GM18502 (cell line): ENCODE results near the gene PIAS1.
"Not testable (repeated sequence)": the region's sequence is repeated elsewhere in the genome, so short reads cannot be mapped to it uniquely, and the experiment has no call there.

Experiments used
- ATAC-seq: cut with Tn5 transposase; IDR thresholded peaks from one replicate; pipeline ENCODE4 v1.9.1; 2021; ENCODE audit warnings: mild to moderate bottlenecking; ENCODE audit not compliant: unreplicated experiment, poor library complexity

Gene PIAS1

DNA sequence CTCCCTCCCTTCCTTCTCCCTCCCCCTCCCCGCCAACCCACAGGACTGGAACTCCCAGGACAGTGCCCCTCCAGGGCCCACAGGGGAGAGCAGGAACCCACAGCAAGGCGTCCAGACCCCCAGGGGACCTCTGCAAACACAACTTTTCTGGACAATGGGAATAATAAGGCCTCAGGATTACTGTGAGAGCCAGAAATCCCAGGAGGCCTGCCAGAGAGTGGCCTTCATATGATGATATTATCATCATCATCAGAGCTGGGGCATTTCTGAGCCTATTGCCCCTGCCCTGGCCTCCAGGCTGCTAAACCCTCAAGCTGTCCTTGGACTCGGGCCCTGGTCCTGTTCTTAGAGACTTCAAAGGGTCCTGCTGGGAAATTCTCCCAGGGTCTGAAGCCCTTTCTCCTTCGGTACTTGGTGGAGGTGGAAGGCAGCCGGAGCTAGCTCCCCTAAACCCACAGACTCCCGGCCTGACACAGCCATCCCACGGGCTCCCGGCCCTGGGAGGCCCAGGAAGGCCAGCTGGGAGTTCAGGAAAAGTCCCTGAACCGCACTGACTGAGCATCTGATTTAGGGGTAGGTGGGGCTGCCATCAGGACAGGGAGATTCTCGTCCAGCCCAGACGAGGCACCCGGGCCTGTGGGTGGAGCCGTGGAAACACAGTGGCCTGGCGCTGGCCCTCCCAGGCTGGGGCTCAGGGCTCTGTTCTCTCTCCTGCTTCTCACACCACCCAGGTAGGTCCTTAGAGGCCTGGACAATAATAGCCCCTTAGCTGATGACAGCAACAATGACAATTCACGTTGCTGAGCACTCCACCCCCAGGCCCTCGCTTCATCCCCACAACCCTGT is 146.1 kb downstream of the PIAS1 start:
- ATAC-seq = no peak

DNA sequence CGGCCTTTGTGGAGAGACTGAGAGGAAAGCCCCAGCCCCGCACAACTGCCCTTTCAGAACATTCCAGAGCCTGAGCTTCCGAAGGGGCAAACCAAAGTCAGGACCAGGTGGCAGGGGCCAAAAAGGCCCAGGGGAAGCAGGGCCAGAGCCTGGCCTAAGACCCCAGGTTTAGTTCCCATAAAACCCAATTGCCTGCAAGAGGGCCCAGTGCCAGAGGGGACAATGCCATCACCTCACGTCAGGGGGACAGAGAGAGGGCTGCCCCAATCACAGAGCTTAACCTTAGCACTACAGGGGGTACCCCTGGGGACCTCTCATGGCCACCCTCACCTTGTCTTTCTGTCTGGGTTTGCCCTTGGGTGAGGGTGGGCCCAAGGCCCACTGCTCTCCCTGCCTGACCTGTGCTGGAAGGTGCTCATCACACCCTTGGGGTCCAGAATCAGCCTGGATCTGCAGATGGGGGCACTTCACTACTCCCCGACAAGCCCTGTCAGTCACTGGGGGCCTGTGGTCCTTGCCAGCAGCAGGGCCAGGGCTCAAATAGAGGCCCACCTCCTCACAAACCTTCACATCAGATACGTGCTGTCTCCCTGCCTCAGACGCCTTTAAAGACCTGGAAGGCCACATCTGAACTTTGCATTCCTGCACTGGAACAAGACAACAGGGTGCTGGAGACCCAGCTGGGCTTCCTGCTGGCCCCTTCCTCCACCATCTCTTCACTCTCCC is 147.2 kb downstream of the PIAS1 start:
- ATAC-seq = no peak

DNA sequence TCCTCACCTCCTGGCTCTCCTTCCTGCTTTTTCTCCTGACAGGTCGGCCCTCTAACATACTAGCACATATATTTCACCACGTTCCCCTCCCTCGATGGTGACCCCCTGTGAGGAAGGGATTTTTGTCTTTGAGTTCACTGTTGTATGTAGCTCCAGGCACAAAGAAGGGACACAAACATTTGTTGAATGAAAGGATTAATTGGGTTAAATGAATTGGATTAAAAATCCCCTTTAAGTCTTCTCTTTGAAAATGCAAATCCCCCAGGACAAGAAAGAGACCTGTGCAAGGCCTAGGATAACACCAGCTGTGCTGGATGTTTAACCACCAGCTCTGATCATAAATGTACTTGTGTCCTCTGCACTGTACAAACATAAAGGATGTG is 147.8 kb downstream of the PIAS1 start:
- ATAC-seq = no peak

DNA sequence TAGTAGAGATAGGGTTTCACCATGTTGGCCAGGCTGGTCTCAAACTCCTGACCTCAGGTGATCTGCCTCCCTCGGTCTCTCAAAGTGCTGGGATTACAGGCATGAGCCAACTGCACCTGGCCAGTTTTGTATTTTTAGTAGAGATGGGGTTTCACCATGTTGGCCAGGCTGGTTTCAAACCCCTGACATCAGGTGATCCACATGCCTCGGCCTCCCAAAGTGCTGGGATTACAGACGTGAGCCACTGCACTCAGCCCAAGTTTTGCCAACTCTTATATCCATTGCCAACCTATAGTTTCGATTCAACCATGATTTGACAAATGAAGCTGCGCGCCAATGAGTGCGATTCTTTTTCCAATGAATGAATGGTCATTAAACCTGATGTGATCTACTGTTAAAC is 148.9 kb downstream of the PIAS1 start:
- not testable (repeated sequence) for ATAC-seq

DNA sequence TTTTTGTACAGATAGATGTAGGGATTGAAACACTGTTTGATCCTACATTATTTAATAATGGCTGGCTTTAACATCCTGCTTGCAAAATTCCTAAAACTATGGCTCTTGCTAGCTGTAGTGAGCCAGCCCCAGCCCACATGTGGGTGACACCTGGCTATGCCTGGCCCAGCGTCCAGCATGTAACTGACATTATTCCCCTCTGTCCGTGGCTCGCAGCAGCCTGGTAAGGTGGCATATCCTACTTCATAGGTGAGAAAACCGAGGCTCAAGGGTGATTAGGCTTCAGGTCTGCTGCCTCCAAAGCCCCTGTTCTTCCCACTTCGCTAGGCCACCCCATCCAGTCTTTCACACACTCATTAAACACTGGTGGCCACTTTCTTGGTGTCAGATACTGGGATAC is 149.4 kb downstream of the PIAS1 start:
- ATAC-seq = no peak

DNA sequence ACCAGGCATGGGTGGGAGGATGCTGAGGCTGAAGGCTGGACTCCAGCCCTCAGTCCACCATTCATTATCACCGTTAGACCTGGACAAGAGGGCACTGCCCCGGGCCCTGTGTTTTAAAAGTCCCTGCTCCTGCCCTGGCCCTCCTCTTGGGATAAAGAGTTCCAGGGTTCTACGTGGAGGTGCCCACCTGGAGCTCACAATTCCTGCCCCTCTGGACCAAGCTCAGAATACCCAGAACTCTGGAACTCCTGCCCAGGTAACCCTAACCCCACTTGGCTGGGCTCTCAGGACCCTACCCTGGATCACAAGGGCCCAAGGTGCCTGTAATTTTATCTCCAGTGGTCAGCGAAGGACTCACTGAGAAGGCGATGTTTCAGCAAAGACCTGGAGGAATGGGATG is 149.8 kb downstream of the PIAS1 start:
- no peak for ATAC-seq

DNA sequence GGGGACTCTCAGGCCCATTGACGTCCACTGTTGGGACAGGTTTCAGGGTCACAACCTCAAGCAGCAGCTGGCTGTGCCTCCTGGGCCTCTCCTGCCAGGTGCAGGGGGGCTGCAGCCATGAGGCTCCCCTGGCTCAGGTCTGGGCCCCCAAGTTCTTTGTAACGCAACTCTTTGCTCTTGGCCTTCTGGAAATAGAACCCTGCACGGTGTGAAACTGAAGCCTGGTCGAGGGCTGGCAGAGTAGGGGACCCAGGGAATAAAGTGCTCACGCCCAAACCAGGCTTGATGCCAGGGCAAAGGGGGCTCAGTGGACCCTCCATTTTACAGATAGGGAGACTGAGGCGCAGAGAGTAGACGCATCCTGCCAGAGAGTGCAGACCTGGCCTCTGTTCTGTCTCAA is 150.2 kb downstream of the PIAS1 start:
- no peak for ATAC-seq

DNA sequence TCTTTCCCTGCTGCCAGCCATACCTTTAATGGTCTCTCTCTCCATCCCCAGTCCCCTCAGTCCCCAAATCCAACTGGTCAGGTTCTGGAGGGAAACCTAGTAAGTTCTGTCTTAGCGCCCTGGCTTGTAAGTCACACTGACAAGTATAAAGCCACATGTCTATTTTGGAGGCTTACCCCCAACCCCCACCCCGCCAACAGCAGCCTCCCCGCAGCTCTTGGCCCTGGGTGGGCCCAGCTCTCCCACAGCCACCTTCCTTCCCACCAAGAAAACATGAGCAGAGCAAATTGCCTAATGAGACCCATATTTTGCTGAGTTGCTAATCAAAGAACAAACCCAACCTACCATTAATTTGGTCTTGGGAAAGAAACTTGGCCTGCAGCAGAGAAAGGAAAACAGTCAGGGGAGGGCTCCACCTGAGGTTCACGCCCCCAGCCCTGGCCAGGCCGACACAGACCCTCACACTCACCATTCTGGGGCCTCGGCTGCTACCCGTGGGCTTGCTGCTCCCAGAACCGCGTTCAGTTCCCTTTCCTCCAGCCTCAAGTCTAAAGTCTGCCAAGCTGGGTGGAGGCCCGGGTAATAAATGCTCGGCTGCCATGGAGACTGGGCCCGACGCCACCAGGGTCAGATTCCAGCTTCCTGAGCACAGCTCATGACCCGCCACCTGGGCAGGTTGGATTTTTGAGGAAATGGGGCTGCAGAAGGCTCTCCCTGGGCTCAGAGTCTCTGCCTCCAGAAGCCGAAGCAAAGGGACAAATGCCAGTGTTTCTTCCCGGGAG is 150.9 kb downstream of the PIAS1 start, which contains the start of gene CALML4:
TSS of gene CALML4 (minus strand) at position 557 of the 782 bp plus-strand sequence. CDS start at position 472, 85 bp downstream.
- ATAC-seq = no peak

DNA sequence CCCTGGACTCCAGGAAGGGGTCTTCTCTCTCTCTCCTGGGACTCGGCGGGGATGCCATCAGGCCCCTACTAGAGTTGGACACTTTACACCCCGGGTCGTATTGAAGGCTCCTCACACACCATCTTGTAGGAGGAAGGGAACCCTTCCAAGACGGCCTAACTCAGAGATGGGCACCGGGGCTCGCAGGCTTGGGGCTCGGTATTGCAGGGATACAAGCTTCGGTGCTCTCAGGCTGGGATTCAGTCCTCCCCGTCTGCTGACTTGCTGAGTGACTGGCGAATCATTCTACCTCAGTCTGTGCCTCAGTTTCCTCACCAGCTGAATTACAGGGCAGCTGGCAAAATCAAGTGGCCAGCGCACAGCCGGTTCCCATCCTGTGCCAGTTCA is 151.4 kb downstream of the PIAS1 start:
- no peak for ATAC-seq

DNA sequence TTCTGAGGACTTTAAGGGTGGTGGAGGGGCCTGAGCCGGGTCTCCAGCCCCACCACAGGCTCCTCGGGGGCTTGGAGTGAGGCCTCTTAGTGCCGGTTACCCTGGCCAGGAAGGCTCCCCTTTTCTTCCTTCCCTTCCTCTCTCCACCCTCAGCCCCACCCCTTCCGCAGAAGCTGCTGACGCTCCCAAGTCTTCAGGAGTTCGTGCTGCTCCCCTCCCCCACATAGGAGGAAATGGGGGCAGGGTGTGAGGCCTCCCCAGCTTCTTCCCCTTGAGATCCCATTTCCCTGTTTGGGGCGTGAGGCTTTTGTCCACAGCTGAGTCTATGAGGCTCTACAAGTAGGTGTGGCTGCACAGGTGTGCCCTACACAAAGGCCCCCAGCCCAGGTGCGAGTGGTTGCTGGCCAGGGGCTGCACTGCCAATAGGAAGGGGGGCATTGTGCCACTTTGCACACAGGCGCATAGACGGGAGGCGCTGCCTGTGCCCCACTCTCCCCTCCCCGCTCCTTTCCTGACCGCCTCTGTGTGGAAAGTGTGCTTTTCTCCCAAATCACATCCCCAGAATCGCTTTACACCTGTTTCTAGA is 151.9 kb downstream of the PIAS1 start:
- no peak for ATAC-seq

DNA sequence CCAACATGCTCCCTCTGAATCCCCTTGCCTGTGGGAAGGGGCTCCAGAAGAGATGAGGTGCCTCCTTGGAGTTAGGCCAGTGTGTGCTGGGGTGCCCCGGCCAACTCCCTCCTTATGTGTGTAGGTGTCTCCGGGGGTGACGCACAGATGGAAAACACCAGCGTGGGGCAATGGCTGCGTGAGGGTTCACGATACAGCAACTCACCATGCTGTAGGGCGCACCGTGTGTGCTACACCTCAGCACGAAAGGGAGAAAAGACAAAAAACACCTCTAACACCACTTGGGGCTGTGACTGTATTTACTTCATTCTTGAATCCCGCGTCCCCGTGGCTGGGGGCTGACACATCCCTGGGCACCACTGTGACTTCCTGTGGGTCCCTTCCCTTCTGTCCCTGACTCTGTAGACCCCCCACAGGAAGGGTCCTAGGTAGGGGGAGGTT is 152.6 kb downstream of the PIAS1 start:
- no peak for ATAC-seq

DNA sequence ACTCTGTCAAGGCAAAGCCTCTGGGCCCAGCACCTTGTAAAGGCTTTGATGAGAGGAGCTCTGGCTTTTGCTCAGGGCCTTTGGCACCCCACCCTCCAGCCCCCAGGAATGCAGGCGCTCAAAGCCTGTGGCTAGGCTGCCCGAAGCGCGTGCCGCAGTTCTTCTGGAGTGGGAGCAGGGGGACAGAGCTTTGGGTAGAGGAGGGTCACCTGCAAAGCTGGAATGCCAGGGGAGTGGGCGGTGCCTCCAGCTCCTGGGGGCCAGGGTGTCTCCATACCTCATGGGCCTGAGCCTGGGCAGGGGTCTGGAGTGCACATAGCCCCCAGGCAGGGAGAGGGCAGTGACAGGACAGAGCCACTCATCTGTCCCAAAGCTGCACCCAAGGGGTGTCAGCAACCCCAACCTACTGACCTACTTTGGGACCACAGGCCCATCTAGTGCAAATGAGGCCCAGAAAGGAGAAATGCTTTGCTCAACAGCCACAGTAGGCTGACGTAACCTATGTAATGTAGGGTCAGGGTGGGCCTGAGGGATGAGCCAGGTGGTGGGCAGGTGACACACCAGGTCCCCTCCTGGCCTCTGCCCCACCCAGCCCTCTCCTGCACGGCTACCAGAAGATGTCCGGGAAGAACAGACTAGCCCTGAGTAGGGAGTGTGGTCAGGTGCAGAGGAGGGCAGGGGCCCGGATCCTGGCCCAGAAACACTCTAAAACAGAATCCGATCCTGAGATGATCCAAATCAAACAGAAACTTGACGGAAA is 153.2 kb downstream of the PIAS1 start:
- no peak for ATAC-seq

DNA sequence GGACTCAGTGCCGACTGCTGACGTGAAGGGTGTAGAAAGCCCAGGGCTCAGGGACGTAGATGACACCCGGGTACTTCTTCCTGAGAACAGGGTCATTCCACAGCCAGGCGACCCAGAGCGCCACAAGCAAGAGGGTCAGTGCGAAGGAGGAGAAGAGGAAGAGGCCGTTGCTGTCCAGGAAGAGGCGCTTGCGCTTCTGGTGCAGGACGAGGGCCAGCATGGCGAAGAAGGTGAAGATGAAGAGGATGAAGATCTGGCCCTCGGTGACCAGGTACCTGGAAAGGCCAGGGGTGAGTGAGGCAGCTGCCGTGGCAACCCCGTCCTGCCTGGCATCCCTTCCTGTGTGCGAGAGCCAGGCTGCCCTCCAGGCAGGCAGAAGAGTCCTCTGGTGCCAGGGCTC is 154.0 kb downstream of the PIAS1 start:
- no peak for ATAC-seq

DNA sequence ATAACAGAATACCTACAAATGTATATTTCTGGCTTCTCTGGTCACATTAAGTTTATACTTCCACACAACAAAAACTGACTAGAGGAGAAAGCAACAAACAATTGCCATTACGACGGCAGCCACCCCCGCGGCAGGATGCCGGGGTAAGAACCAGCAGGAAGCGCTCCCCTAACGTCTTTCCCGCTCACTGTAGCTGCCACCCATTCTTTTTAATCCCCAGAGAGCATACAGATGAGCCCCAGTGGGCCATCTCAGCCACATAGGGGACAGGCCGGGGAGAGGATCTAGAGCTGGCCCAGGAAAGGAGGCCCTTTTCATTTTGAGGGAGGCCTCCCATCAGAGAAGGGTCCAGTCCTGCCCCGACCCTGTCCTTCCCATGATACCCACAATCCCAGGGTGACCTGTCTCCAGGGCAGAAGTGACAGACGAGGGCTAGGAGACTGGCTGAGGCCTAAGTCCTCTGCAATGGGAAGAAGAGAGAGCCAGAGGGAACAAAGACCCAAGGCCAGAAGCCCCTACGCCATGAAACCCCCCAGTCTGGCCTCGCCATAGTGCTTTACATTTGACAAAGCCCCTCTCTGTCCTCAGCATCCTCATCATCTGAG is 154.6 kb downstream of the PIAS1 start:
- no peak for ATAC-seq

DNA sequence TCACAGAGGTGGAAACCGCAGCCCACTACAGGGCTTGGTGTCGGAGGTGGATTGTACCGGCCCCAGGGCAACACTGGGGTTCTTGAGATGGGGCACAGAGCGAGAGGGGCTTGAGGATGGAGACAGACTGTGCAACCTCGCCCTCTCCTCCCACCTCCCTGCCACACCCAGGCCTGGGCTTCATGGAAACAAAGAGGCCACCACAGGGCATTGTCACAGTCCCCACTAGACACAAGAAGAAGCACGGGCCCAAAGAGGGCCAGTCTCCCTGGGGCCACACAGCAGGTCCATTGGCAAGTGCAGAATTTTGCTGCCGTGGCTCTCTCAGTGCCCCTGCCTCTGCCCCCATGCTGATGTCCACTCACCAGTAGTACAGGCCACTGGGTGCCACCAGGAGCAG is 155.2 kb downstream of the PIAS1 start:
- ATAC-seq = no peak

DNA sequence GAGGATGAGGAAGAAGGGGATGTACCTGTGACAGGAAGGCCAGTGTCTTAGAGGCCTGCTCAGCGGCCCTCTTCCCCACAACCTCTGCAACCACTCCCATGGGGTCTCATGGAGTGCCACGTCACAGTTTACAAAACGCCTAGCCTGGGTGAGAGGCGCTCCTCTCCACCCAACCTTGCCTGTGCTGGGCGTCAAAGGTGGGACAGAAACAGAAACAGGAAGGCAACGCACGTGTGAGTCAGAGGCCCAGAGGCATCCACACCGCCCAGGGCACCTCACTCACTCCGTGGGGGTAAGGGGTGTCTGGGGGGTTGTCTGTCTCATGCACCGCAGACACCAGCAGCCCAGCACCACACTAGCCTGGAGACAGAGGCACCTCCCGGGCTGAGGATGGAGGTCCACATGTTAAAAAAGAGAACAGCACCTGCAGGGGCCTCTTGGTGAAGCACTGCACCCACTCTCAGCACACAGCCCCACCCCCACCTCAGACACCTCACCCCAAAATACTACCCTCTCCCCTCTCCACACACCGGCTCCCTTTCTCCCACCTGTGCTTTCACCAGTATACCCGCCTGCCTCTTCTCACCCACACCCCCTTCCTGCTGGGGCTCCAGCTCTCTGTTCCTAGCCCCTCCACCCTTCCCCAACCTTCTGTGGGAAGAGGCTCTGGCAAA is 155.8 kb downstream of the PIAS1 start:
- ATAC-seq = peak; percentile 58

DNA sequence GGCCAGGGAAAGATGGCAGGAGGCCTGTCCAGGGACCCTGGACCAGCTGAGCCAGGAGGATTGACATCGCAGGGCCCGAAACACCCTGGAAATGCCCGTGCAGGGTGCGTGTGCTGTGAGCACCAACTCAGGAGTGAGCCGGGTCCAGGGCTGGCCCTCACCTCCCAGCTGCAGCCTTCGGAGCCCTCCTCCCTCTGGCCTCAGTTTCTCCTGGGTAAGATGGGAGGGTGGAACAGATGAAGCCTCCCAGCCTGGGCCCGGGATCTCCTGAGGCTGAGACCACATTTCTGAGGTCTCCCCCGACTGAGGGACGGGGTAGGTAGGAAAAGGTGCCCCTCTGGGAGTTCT is 156.3 kb downstream of the PIAS1 start:
- no peak for ATAC-seq

DNA sequence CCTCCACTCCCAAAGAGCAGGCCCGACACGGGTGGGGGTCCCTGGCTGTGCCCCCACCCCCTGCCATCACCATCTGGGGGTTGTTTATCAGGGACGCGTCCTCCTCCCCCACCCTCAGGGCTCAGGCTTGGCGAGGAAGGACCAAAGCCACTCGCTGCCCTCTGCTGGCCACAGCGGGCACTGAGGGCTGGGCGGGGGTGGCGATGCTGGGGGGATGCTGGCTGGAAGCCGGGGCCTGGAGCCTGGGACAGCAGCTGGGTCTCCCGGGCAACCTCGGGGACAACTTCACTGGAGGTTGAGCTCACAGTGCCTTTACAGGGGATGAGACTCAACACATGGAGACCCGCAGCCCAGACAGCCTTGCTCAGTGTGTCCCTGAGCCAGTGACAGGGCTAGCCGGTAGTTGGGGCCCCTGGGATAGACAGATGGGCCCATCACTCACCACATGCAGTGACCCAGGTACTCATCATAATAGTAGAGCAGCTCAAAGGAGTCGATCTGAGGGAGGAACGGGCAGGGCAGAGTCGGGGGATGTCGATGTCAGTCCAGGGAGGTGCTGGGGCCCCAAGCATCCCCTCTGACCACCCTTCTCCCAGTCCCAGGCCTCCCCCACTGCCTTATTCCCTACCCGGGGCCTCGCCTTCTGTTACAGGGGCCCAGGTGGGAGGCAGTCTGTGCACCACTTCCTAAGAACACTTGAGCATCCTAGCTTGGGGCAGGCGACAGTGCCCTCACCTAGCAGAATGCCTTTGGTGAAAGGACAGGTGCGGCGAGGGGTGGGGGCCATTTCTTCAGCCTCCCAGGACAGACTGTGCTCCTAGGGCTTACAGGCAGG is 156.9 kb downstream of the PIAS1 start:
- no peak for ATAC-seq
